ENCODE data around the gene DISC1.

DISC1 gene

DNA sequence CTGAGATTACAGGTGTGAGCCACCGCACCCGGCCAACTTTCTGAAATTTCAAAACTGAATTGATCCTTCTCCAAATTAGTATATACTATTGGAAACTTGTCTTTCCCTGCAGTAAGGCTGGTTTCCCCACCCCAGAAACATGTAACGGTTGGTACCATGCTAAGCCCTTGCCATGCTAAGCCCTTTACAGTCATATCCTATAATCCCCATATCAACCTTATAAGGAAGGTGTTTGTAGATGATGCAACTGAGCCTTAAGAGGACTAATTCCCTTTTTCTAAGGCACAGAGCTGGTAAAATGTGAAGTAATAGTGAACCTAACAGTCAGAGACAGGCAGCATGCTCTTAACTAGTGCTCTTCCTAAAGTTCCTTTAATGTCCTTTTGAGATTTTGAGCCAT lies 413.7 kb downstream of the DISC1 start:
- no peak for TF ChIP-seq EZH2 (IDR thresholded peaks at IDR 0.05; ENCODE audit: borderline replicate concordance, low read length)
- TF ChIP-seq, protein P1, sequence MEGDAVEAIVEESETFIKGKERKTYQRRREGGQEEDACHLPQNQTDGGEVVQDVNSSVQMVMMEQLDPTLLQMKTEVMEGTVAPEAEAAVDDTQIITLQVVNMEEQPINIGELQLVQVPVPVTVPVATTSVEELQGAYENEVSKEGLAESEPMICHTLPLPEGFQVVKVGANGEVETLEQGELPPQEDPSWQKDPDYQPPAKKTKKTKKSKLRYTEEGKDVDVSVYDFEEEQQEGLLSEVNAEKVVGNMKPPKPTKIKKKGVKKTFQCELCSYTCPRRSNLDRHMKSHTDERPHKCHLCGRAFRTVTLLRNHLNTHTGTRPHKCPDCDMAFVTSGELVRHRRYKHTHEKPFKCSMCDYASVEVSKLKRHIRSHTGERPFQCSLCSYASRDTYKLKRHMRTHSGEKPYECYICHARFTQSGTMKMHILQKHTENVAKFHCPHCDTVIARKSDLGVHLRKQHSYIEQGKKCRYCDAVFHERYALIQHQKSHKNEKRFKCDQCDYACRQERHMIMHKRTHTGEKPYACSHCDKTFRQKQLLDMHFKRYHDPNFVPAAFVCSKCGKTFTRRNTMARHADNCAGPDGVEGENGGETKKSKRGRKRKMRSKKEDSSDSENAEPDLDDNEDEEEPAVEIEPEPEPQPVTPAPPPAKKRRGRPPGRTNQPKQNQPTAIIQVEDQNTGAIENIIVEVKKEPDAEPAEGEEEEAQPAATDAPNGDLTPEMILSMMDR (IDR thresholded peaks at IDR 0.05; ENCODE audit: low read length), result no peak
- Histone ChIP-seq H3K27me3 (ENCODE audit: insufficient read depth, low read length) (no peaks in the 10 kb centered on the region), H3K9ac (ENCODE audit: low read length) (no peak overlapping the region), H4K20me1 (ENCODE audit: insufficient read depth, low read length) (no peaks in the 10 kb centered on the region), H3K4me2 (ENCODE audit: low read length) (no peak overlapping the region), H3F3A (ENCODE audit: insufficient read depth, low read length) (no peaks in the 10 kb centered on the region), H2AFZ (ENCODE audit: low read length) (no peak overlapping the region), H3K36me3 (ENCODE audit: insufficient read depth, low read length) (no peaks in the 10 kb centered on the region), H3K4me1 (ENCODE audit: insufficient read depth, low read length, severe bottlenecking) (no peaks in the 10 kb centered on the region), H3K9me3 (ENCODE audit: low read length) (no peaks in the 10 kb centered on the region), H3K4me3 (ENCODE audit: low read depth, low read length, poor library complexity, severe bottlenecking) (no peak overlapping the region), H3K79me2 (ENCODE audit: insufficient read depth, low read length) (no peaks in the 10 kb centered on the region), H3K9me2 (ENCODE audit: low read depth, low read length) (no peaks in the 10 kb centered on the region), H3K27ac (ENCODE audit: low read depth, low read length, poor library complexity, severe bottlenecking) (no peak overlapping the region)

DNA sequence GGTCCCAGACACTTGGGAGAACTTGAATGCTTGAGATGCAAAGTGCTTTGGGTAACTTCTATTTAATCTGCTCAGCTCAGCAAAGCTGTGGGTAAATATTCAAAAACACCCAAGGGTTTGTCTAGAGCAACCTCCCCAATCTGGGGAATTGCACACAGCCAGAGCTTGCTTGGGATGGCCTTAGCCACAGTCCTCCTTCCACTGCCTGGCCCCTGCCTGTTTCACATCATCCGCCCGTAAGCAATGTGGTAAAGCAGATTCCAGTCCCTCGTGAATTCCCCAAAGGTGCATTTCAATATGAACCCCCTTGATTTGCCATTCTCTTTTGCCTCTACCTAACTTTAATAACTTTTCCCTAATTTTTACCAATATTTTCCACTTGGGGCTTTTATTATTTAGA lies 418.1 kb downstream of the DISC1 start:
- no peaks in the 10 kb centered on the region for H3K36me3 ChIP-seq (ENCODE audit: insufficient read depth, low read length)
- H3K9me2 ChIP-seq (ENCODE audit: low read depth, low read length), result no peaks in the 10 kb centered on the region
- H2AFZ ChIP-seq (ENCODE audit: low read length), result no peak overlapping the region
- no peak for TF ChIP-seq EZH2 (IDR thresholded peaks at IDR 0.05; ENCODE audit: borderline replicate concordance, low read length)
- TF ChIP-seq, protein P1 (IDR thresholded peaks at IDR 0.05; ENCODE audit: low read length), result no peak
- H3K4me2 ChIP-seq (ENCODE audit: low read length), result no peak overlapping the region
- H3K27me3 ChIP-seq (ENCODE audit: insufficient read depth, low read length), result no peaks in the 10 kb centered on the region
- H4K20me1 ChIP-seq (ENCODE audit: insufficient read depth, low read length), result no peaks in the 10 kb centered on the region
- no peak overlapping the region for H3K9ac ChIP-seq (ENCODE audit: low read length)
- H3F3A ChIP-seq (ENCODE audit: insufficient read depth, low read length), result no peaks in the 10 kb centered on the region
- no peaks in the 10 kb centered on the region for H3K4me1 ChIP-seq (ENCODE audit: insufficient read depth, low read length, severe bottlenecking)
- H3K79me2 ChIP-seq (ENCODE audit: insufficient read depth, low read length), result no peaks in the 10 kb centered on the region
- no peaks in the 10 kb centered on the region for H3K9me3 ChIP-seq (ENCODE audit: low read length)
- no peak overlapping the region for H3K4me3 ChIP-seq (ENCODE audit: low read depth, low read length, poor library complexity, severe bottlenecking)
- no peak overlapping the region for H3K27ac ChIP-seq (ENCODE audit: low read depth, low read length, poor library complexity, severe bottlenecking)

DNA sequence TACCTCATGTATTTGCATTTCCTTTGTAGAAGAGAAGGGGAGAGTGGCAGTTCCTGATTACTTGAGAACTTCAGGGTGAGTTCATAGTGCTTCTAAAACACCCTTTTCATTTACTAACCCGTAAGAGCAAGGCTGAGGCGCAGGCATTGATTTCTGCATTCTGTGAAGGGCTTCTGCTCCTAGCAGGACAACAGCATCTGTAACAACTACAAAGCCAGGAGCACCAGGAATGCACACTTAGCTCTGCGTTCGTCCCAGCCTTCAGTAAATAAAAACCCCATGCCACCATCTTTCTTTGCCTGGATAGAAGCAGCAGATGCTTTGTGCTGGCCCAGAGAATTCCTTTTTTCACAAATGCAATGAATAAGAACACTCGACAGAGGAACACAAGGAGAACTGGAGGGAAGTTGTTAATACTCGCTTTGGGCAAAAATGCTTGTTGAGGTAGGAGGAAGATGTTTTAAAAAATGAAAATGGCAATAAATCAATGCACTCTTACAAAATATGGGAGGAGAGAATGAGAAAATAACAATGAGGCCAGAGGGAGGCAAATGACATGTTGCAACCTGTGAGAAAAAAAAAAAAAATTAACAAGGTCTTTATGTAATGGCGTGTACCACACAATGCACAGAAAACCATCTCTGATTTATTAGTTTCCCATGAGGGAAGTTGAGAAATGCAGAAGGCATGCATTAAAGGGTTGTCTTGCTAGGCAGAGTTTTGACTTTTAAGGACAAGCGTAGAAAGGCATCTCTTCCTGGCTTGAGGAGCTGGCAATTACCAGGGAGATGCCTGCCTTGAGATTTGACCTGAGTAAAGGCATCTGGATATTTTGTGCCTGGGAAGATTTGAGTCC lies 418.8 kb downstream of the DISC1 start:
- Histone ChIP-seq H3K4me1 (ENCODE audit: insufficient read depth, low read length, severe bottlenecking) (no peaks in the 10 kb centered on the region), H3K4me3 (ENCODE audit: low read depth, low read length, poor library complexity, severe bottlenecking) (no peak overlapping the region), H3K27me3 (ENCODE audit: insufficient read depth, low read length) (no peaks in the 10 kb centered on the region), H3K4me2 (ENCODE audit: low read length) (no peak overlapping the region), H2AFZ (ENCODE audit: low read length) (no peak overlapping the region), H3K9ac (ENCODE audit: low read length) (no peak overlapping the region), H3K79me2 (ENCODE audit: insufficient read depth, low read length) (no peaks in the 10 kb centered on the region), H3F3A (ENCODE audit: insufficient read depth, low read length) (no peaks in the 10 kb centered on the region), H3K9me3 (ENCODE audit: low read length) (no peaks in the 10 kb centered on the region), H3K36me3 (ENCODE audit: insufficient read depth, low read length) (no peaks in the 10 kb centered on the region), H3K9me2 (ENCODE audit: low read depth, low read length) (no peaks in the 10 kb centered on the region), H3K27ac (ENCODE audit: low read depth, low read length, poor library complexity, severe bottlenecking) (no peak overlapping the region), H4K20me1 (ENCODE audit: insufficient read depth, low read length) (no peaks in the 10 kb centered on the region)
- TF ChIP-seq, protein P1 (IDR thresholded peaks at IDR 0.05; ENCODE audit: low read length), result no peak
- no peak for TF ChIP-seq EZH2 (IDR thresholded peaks at IDR 0.05; ENCODE audit: borderline replicate concordance, low read length)

Data from OCI-LY1 (cell line).